ENCODE data around the gene AMMECR1.

Gene AMMECR1

DNA sequence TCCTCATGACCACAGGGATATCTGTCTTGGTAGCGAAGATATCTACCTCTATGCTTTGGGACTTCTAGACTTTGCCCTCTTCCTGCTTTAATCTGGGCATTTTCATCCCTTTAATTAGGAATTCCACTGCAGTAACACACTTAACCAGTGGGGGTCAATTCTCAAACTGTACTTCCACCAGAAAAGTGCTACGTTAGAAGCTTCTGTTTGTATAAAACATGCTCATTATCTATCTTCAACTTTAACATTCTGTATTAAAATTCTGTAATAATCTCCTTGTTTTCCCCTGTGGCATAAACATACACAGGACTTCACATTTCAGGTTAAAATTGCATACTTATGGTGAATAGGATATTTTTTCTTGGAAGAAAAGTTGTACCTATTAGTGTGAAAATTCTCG, 105.6 kb downstream of the AMMECR1 start:
- DNase-seq (ENCODE audit: low read depth, low spot score), result no peak

DNA sequence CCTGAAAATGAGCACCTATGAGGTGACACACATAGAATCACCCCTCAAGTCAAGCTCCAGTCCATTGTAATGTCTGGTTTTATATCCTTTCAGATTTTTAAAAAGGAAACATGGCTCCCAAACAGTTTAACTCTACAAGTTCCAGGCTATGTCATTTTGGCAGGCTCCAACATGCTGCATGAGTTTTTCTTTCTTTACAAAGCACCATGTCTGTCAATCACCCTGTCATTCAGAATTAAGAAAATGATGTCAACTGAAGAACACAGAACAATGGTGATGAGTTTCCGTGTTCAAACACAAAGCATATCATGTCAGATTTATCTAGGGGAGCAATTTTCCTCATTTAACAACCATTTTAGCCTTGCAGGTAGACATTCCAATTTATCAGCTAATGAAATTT, 106.5 kb downstream of the AMMECR1 start:
- DNase-seq (ENCODE audit: low read depth, low spot score), result no peak

DNA sequence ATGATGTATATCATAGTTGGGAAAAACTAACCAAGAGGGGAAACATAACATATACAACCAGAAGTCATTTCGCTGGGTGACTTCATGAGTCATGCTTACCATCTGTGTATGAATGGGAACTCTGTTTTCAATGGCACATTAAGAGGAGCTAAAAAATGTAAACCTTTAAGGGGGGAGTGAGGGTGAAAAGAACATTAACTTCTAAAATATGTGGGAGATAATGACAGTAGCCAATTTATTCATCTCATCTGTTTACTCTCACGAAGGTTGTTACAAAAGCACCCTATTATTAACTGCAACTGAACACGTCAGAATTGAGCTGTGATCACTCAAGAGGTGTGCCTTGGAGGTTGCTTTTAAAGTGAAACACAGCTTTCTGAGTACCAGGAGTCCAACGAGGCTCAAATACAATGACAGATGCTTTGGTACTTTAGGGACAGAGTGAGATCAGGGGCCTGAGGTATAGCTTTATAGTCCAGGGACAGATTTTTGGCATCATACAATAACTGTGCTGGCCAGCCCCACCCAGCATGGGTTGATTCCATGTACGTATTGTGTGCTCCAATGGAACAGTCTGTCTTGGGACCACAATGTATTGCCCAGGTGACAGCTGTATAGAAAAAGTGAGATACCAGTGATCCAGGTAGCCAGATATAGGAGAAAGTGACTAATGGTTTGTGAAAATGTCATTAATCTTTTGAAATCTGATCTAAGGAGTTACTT, 107.3 kb downstream of the AMMECR1 start:
- no peak for DNase-seq (ENCODE audit: low read depth, low spot score)

DNA sequence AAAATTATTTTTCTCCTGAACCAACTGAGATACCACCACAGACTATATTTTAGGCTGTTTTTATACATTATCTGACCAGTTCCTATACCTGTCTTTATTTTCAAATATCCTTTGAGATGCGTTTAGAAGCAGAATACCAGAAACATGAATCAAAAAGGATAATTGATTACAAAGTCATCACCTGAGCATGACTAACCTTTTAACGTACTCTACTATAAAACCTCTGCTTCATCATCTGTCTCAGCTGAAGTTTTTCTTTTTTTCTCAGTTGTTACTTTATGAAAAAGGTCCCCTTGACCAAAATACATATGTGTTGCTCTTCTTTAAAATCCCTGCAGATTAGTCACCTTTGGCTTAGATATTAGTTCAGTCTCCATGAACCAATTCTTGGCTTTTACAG, 109.8 kb downstream of the AMMECR1 start:
- no peak for DNase-seq (ENCODE audit: low read depth, low spot score)

DNA sequence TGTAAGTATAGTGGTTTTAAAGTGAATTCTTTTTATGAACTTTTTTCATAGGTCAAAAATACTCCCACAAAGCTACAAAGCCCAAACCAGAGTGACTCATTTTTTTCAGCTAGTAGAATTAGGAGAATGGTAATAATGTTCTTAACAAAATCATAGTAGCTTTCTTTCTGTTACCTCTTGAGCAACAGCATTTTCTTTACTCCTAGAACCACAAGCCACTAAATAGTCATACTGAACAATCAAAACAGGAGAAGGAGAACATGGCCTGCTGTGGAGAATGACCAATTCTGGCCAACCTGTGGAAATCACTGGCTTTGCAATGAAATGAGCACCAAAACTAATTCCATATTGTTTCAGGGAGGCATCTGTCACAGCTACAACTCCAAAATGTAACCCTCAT, 112.9 kb downstream of the AMMECR1 start:
- DNase-seq (ENCODE audit: low read depth, low spot score), result no peak

DNA sequence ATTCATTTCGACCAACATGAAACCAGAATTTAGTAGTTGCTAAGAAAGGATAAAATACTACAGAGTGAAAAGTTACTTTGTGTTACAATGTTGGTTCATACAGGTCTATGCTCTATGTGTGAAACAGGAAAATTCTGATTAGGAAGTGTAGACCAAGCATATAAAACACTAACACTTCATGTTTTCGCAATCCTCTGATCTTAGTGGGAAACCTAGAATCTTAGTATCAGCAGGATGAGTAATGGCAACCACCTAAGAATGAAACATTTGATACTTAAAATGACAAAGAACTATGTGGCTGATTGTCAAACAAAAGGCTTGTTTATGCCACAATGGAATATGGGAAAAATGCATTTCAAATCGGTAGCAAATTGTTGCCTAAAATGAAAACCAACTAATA, 116.1 kb downstream of the AMMECR1 start:
- DNase-seq (ENCODE audit: low read depth, low spot score), result no peak

DNA sequence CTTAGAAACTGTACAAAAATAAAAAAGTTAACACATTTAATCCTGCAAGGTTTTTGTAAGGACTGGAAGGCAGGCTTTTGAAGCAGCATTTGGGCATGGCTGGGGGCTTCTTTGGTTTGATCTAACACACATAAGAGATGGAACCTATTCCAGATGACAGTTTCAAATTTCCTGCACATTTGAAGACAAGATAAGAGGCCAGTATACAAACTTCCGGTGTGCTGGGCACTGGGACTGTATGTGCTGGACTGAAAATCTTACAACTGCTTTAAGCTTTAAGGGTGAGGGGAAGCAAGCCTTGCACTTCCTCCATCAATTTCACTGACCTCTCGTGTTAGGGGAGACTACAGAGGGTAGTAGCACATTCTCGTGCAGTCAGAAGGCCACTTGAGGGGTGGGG, 122.9 kb downstream of the AMMECR1 start:
- no peak for DNase-seq (ENCODE audit: low read depth, low spot score)

DNA sequence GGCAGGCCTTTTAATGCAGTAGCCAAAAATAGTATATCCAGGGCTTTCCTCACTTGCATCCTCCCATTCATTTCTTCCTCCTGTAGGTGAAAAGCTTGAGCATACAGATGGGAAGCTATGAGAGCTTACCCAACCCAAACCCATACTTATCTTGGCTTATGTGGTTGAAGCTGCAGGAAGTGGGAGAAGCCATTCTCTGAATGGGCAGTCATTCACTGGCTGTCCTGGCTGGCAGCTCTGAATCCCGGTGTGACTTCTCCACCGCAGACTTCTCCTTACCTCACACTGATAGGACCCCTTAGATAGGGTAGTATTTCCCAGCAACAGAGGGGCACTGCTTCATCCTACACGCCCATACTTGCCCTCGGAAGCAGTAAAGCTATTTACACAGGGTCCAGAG, 125.4 kb downstream of the AMMECR1 start:
- DNase-seq (ENCODE audit: low read depth, low spot score), result no peak

DNA sequence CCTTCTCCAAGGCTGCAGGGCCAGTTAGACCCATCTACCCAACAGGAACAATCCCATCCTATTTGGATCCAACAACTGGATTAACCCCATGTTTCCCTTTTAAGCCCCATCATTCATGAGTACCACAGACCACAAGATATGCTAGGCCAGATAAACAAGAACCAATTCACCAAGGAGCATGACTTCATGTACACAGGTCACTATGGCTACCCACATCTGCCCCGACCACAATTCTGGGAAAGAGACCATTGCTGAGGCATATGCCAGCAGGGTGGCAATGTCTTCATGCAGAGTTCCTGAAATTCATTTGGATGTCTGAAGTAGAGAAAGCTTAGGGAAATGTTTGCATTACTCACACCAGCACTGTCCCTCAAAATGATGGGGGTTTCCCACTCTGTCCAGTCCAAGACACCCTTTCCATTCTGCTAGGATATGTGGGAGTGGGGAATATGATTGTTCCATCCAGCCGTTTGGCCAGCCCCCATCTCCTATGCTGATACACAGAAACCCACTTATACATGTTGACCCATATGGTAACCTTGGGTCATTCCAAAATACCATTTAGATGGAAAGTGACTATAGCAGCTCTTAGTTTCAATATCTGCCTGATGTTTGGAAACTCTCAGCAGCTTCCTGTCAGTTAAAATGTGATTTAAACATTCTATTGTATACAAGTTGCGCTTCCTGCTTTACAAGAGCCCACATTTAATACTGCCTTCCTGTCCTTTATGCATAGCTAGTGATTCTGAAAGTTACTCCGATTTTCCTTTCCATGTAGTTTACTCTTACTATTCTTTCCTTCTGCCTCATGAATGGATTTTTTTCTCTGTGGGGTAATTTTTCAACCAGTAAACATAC, 129.0 kb downstream of the AMMECR1 start:
- DNase-seq (ENCODE audit: low read depth, low spot score), result no peak

DNA sequence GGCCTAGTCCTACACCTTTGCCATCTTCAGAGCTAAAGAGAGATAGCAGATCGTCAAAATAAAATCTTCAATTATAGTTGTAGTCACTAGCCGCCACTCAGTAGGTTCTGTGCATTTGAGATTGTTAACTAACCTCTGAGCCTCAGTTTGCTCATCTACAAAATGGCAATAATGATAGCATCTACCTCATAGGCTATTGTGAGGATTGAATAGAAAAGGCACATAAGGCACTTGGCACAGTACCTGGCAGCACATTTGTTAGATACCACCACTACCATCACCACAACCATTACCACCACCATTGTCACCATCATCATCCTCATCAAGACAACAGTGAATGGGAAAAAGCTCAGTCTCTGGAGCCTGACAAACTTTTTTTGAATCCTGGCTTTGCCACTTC, 134.6 kb downstream of the AMMECR1 start:
- no peak for DNase-seq (ENCODE audit: low read depth, low spot score)

DNA sequence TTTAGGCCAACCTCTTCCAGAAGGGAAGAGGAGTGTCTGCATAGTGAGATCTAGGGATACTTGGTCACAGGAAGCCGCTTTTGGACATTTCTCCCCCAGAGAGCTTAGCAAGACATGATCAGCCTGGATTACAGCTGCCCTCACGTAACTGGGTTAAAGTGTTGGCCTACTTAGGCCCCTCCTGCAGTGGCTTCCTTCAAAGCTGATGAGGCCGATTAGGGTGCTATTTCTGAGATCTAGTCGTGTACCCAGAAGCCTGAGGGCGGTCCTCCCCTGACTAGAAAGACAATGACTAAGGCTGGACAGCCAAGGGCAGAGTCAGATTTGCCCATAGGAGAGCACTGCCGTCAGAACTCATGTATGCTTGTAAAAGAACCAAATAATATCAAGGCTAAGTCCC, 135.0 kb downstream of the AMMECR1 start:
- no peak for DNase-seq (ENCODE audit: low read depth, low spot score)

DNA sequence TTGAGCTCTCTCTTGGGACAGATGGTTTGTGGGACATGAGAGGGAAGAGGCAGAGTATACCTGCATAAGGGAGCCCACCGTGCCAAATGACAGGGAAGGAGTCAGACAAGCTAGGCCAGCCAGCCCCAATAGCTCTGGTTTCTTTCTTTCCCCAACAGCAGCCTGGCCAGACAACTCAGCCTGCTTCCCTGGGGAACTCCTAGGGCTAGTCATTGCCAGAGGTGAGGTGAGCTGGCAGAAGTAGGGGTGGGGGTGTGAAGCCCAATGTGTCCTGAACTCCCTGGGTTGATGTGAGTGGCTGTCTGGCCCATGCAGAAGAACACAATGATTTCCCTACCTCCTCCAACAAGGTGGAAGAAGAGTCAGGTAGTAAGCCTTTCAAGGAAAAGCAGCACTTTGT, 135.5 kb downstream of the AMMECR1 start:
- no peak for DNase-seq (ENCODE audit: low read depth, low spot score)

DNA sequence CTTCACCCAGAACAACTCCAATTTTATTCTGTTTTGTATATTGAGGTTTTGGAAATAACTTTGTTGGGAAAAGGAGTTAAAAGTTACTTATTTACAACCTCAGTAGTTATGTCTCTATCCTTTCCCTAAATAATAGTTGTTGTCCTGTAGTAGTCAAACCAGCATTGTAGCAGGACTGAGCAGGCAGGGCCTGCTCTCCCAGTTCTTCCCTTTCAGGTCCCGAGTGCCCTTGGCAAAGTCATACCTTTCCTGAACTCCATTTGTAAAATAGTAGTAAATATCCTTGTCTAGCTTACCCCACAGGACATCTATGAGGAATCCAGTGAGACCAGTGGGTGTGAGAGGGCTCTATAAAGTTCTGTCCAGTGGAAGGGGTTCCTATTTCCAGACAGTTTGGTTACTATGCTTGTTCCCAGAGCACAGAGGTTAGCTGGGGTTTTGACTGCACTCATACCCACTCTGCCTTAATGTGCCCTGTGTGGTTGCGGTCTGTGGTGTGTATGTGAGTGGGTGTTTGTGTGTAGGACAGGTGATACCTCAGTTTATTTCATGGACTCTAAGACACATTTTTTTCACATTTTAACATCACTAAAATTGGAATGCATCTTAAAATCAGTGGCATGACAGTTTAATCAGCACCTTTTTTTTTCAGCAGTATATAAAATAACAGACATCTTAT, 136.3 kb downstream of the AMMECR1 start:
- no peak for DNase-seq (ENCODE audit: low read depth, low spot score)

DNA sequence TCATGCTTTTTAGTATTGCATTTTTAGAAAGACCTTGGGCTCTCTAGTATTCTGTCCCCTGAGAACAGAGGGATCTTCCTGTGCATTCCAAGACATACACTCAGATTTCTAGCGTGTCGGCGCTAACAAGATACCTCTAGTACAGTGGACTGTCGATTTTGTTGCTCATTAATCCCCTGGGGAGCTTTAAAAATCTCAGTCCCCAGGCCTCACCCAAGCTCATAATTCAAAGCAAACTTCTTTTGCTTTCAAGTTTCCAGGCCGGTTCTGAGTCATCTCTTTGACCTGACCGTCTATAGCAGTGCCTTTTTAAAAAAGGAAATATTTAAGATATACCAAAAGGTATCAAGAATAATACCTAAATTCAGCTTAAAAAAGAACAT, 137.0 kb downstream of the AMMECR1 start:
- no peak for DNase-seq (ENCODE audit: low read depth, low spot score)

DNA sequence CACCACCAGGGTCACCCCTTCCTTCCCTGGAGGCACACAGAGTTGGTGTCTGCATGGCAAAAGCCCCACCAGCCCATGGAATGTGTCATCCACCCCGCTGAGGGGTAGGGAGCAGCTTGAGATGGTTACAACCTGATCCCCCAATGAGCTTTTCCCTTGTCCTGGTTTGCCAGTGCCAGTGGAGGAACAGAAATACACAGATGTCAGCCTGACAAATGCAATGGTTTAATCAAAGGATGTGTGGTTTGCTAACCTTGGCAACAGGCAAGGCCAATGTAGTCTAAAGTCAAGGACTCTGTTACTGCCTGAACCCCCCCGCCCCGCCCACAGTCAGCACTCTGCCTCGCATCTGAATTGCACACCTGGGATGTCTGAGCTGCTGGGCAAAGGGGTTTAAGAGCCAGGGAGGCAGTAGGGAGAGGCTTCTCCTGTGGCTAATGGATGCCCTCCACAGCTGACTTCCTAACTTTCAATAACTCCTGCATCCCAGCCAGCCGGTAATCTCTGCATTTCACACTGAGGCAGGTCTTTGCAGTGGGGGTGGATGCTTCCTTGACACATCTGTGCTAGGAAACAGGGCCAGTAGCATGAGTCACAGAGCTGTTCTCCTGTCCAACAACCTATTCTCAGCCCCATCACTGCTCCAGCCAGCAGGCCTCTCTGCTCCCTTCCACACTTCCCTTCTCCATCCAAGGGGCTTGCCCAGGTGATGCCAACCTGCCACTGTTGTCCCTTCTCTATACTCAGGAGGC, 137.5 kb downstream of the AMMECR1 start:
- DNase-seq (ENCODE audit: low read depth, low spot score), result no peak

DNA sequence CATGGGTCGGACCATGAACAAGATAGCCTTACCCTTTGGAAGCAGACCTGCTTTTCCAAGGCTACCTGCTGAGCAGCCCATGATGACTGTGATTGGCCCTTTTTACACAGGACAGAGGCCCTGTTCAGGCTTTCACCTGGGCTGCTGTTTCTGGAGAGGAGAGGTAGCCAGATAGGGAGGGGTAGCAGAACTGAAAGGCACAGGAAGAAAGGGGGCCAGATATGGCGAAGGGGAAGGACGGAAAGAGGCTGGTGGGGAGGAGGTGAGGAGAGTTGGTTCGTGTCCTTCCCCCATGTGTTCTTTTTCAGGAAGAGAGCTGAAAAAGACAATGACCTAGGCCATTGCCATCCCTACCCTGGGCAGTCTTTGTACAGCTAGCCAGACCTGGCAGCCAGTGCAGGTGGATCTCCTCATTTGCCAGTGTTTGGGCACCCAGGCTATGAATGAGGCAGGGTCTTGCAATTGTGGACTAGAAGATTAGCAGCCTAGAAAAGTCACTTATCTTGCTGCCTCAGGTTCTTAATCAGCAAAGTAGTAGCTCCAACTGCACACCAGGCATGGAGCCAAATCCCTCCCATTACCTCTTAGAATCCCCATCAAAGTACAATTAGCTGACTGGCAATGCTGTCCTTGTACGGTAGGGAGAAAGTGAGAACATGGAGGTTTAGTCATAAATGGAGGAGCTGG, 139.6 kb downstream of the AMMECR1 start:
- no peak for DNase-seq (ENCODE audit: low read depth, low spot score)

DNA sequence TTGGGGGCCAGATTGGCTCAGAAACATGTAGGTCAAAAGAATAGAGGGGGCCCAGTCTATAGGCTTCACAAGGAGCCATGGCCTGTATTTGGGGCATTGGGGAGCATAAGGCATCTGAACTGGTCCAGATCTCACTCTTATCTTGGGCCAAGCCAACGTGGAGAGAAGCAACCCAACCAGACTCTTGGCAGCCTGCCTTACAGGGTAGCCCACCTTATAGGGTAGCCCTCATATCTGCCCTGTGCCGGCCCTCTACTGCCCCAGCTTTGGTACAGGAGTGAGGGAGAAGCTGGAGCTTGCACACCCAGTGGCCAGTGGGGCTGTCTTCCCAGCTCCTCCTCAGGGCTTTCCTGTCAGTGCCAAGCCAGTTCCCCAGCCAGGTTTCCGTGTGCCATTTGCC, 142.2 kb downstream of the AMMECR1 start:
- no peak for DNase-seq (ENCODE audit: low read depth, low spot score)

DNA sequence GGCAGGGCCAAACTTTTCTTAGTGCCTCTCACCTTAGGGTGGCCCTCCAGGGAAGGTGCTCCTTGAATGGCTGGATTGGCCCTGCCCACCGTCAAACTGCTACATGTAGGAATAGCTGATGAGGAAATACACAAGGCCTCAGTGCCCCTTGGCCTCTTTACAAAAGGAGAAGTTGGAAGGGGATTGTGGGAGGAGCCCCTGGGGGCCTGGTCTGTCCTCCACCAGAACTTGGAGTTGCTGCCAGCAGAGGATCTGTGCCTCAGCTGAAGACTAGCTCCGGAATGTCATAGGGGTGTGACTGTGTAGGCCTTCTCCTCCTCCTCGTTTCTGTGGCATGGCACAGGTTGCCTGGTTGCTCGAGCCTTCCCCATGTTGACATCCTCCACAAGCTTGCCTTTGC, 142.7 kb downstream of the AMMECR1 start:
- no peak for DNase-seq (ENCODE audit: low read depth, low spot score)

DNA sequence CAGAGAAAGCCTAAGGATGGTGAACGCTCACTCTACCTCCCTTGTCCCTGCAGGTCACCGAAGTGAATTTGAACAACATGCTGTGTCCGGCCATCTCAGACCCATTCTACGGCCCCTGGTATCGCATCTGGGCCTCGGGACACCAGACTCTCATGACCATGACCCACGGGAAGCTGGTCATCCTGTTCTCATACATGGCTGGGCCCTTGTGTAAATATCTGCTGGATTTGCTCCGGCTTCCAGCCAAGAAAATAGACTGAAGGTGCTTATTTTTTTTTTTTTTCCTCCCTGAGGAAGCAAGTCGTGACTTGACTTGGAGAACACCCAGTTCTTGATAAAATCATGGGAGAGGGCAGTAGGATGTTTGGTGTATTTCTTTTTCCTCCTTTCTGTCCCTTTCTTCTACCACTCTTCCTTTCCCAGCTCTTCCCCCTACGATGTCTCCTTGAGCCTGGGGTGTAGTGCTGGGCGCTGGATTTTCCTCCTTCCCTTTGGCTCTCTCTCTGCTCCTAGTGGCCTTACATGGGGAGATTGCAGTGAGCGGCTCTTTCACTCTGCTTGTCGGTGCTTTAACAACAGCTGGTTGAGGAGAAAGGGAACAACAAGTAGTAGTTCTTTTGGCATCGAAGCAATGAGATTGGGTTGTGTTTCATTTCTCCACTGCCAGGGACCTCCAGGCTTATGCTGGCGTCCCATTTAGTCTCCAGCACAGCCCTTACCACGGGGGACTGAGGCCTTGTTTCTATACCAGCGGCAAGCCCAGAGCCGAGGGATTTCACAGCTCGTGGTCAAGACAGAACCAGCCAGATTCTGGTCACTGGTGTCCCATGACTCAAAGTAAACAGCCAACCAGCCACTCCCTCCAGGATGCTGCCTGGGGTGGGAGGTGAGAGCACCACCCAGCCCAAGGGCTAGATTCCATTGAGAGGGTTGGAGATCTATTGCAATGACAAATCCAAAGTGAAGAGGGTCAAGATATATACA, 144.4 kb downstream of the AMMECR1 start:
- DNase-seq (ENCODE audit: low read depth, low spot score), result no peak

DNA sequence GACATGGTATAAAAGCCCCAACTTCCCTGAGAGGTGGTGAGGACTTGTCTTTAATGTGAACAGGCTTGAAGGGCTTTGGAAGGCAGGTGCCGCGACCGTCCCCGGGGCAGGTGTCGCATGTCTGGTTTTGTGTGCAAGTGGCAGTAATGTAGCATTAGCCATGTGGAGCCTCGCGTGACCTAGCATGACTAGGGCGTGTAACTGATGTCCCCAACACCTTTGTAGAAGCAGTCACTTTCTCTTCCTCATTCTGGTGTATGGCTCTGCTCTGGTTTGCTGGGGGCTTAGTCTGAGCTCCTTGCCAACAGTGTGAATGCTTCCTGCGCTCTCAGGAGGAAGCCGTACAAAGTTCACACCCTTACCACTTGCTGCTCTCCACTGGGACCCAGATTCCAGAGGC, 145.7 kb downstream of the AMMECR1 start:
- no peak for DNase-seq (ENCODE audit: low read depth, low spot score)
